D721Med (cell line): ENCODE results near the gene TTC9C.
A peak's percentile ranks its signal among the peaks of the same experiment; 100 is the strongest.
"Not testable (repeated sequence)": the region's sequence is repeated elsewhere in the genome, so short reads cannot be mapped to it uniquely, and the experiment has no call there.

Experiments
- DNase-seq: peaks from one replicate; pipeline ENCODE4 v3.0.0; 2011; ENCODE audit warnings: low spot score; ENCODE audit not compliant: insufficient read length
- FAIRE-seq: peaks from 2 replicates; lab custom pipeline; 2011; peaks lifted over from hg19 to GRCh38; lab: Jason Lieb, UNC
- CTCF ChIP-seq: IDR thresholded peaks from 2 replicates; pipeline ENCODE4 v1.5.1; 2012; ENCODE audit warnings: mild to moderate bottlenecking, control low read depth; ENCODE audit not compliant: insufficient read depth; ENCODE audit errors: missing control alignments

The TTC9C gene

GRCh38 chr11:62689421-62690183 is 38.7 kb upstream of the TTC9C start, which contains the start of gene LRRN4CL:
Gene LRRN4CL (minus strand): TSS chr11:62689530. CDS start chr11:62688508, 1,022 bp downstream.
- FAIRE-seq (no peak), DNase-seq (no peak)
- TF ChIP-seq CTCF: no peak

GRCh38 chr11:62693624-62694023 is 34.7 kb upstream of the TTC9C start:
- not testable (repeated sequence) for DNase-seq, FAIRE-seq

GRCh38 chr11:62694455-62695167 is 33.7 kb upstream of the TTC9C start:
- DNase-seq: peak; percentile 72
- no peak for FAIRE-seq
- peak; percentile 73 for TF ChIP-seq CTCF

GRCh38 chr11:62702246-62702645 is 26.0 kb upstream of the TTC9C start:
- FAIRE-seq: no peak

GRCh38 chr11:62703921-62704320 is 24.4 kb upstream of the TTC9C start:
- FAIRE-seq, DNase-seq: not testable (repeated sequence)

More at GRCh38 chr11:62702246-62702645, 26.0 kb upstream of the TTC9C start:
- no peak for DNase-seq
- TF ChIP-seq CTCF: no peak

GRCh38 chr11:62705413-62705812 is 22.9 kb upstream of the TTC9C start:
- TF ChIP-seq CTCF: no peak
- DNase-seq (no peak), FAIRE-seq (no peak)

- no peak for TF ChIP-seq CTCF
- peak; percentile 84 for DNase-seq
- no peak for FAIRE-seq
These were observed 22.1 kb upstream of the TTC9C start for GRCh38 chr11:62705880-62706849.
